GM21619 (cell line): ENCODE results near the gene KMT2C.

Experiments
- ATAC-seq: cut with Tn5 transposase; IDR thresholded peaks from one replicate; pipeline ENCODE4 v1.9.1; 2021; ENCODE audit not compliant: unreplicated experiment

The KMT2C gene

GRCh38 chr7:152120776-152121175 lies 315.0 kb downstream of the KMT2C start:
- ATAC-seq: no peak

DNA sequence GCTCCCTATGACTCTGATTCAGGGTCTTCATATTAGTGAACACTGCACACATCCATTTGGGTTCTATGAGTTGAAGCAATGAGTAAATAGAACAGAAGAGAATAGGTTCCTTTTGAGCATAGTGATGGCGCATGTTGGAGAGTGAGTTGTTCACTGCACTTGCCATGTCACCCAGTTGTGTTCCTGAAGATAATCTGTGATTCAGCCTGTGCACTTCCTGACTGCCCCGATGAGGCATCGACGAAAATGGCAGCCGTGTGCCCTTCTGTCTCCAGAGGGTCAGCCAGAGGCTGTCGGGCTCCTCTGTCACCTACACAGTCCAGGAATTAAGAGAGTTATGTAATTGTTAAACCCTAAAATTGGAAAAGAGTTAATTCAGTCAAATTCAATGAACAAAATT lies 315.6 kb downstream of the KMT2C start:
- ATAC-seq: no peak

DNA sequence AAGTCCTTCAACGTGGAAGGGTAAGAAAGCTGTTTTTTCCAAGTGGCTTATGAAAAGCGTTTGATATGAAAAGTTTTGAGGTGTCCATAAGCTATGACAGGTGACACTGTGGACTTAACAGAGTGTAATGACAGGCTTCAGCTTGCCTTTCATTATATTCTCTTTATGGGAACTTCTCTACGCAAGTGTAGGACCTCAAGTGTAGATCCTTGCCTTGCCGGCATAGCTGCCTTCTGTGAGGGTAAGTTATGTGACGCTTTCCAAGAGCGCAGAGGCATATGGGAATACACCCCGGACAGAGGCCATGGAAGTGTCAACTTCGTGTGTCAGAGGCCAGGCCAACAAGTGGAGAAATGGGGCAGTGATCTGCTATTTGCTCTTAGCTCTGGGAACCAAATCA lies 318.4 kb downstream of the KMT2C start:
- no peak for ATAC-seq

DNA sequence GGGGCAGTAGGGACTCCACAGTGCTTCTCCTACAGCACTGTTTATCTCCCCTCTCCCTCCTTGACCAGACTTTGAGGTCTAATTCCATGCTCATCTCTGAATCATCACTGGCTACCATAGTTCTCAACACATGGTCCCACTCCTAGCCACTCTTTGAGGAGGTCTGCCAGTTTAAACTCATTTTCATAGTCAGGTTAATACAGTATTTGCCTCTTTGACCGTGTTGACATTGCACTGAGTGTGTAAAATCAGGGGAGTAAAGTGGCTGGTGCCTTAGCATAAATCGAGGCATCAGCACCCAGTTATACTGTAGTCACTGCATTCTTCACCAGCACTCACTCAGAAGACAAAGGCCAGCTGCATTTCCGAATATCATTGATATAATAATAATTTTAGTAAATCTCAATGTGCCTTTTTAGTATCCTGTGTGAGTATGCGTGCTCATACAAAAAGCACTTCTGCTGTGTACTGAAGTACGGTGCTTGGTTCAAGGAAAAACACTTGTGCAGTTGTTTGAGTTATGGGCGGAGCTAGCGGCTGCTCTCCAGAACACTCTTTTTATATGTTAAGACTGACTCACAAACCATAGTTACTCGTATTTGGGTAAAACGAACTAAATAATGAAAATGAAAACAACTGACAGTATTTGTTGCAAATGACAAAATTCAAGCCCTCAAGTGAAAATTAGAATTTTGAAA lies 320.6 kb downstream of the KMT2C start:
- no peak for ATAC-seq

DNA sequence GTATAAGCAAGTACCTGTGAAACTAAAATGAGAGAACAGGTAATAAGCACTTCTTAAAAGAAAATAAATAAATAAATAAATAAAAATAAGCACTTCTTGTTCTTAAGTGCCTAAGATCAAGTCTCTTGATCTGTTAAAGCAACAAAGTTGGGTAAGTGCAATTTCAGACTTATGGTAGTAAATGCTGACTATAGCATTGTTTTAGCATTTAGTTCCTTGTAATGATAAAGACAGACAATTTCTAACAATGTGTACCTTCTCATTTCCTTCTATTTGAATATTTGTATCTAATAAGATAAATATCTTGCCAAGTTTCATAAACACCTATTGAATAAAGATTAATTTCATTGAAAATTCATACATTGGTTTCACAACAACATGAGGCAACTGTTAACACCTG lies 323.0 kb downstream of the KMT2C start:
- ATAC-seq: no peak

- no peak for ATAC-seq
Measured at GRCh38 chr7:152108359-152108758, 327.4 kb downstream of the KMT2C start.

DNA sequence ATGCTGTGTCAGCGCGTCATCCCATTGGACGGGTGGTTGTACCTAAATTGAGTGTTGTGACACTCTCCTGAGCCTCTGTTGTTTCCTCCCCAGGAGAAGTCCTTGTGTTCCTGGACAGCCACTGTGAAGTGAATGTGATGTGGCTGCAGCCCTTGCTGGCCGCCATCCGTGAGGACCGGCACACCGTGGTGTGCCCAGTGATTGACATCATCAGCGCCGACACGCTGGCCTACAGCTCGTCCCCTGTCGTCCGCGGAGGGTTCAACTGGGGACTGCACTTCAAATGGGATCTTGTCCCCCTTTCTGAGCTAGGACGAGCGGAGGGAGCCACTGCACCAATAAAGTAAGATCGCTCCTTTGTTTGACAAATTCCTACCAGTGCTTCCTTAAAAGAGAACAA lies 327.9 kb downstream of the KMT2C start:
- ATAC-seq: no peak

GRCh38 chr7:152106990-152107389 lies 328.8 kb downstream of the KMT2C start:
- ATAC-seq: no peak

GRCh38 chr7:152105205-152105604 lies 330.6 kb downstream of the KMT2C start:
- no peak for ATAC-seq

DNA sequence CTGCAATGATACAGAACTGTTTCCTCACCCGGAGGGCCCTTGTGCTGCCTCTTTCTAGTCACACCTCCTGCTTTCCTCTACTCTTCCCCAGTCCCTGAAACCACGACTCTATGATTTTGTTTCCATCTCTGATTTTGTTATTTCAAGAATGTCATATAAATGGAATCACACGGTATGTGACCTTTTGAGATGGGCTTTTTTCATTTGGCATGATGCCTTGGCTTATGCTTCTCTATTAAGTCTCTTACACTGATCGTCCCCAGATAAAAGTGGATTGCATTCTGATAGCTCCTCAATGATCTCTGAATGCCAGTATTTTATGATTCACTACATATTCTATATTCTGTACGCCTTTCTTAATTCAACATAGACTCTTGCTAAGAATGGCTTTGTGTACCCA lies 332.1 kb downstream of the KMT2C start:
- ATAC-seq: no peak

DNA sequence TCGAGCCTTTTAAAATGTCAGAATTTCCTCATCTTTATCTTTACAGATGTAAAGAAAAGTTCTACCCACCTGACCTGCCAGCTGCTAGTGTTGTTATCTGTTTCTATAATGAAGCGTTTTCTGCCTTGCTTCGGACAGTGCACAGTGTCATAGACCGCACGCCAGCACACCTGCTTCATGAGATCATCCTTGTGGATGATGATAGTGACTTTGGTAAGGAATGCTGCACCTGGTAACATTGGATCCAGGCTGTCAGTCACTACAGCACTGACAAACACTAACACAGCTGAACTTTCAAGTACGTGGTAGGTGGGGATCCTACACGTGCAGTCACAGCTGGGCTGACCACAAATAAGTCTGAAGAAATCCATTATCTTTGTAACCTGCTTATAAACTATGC lies 332.7 kb downstream of the KMT2C start:
- ATAC-seq: no peak

- no peak for ATAC-seq
Measured at GRCh38 chr7:152097330-152097729, 338.5 kb downstream of the KMT2C start.

DNA sequence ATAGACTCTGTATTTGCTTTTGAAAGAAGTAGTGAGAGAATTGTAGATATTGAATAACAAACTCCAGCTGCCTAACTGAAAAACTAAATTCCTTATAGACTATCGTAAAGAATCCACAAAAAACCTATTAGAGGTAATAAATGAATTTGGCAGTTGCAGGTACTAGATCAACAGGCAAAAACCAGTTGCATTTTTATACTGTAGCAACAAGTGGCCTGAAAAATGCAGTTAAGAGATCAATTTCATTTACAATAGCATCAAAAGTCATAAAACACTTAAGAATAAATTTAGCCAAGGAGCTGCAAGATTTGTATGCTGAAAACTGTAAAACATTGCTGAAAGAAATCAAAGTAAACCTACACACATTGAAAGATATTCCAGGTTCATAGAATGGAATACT lies 340.0 kb downstream of the KMT2C start:
- no peak for ATAC-seq

- ATAC-seq: no peak
Measured at GRCh38 chr7:152093717-152094116, 342.1 kb downstream of the KMT2C start.

- no peak for ATAC-seq
Measured at GRCh38 chr7:152090747-152091146, 345.1 kb downstream of the KMT2C start.

DNA sequence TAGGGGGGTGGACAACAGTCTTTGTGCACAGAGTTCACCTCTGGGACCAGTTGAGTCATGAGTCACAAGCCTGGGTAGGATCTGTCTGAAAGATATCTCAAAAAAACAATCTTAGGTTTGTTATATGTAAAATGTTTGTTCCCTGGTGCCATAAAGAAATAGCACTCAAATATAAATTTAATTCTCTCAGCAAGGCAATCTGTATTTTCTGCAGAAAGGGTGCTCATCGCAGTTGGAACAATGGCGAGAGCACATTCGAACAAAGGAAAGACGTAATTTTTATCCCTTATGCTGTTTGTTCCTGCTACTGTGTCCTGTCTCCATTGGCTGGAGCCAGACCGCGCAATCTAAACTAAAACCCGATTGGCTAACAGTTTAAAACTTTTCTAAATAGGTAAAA lies 346.6 kb downstream of the KMT2C start:
- no peak for ATAC-seq

GRCh38 chr7:152086513-152086912 lies 349.3 kb downstream of the KMT2C start:
- no peak for ATAC-seq

- no peak for ATAC-seq
Measured at GRCh38 chr7:152085131-152085530, 350.7 kb downstream of the KMT2C start.
